Raji (cell line): ENCODE measurements around the gene FRMD8.

Experiments
- POLR2A ChIP-seq: IDR thresholded peaks from 2 replicates; pipeline ENCODE4 v1.6.1; 2011; ENCODE audit warnings: low read depth, low read length, control low read depth; ENCODE audit not compliant: insufficient read depth

FRMD8 gene

GRCh38 chr11:65362966-65363365 lies 23.5 kb upstream of the FRMD8 start:
- TF ChIP-seq POLR2A = no peak

- TF ChIP-seq POLR2A = no peak
These were observed 22.7 kb upstream of the FRMD8 start for GRCh38 chr11:65363770-65364169.

- TF ChIP-seq POLR2A = no peak
These were observed 20.1 kb upstream of the FRMD8 start for GRCh38 chr11:65366340-65366773.

GRCh38 chr11:65370659-65371049 lies 15.8 kb upstream of the FRMD8 start:
- TF ChIP-seq POLR2A = no peak

- no peak for TF ChIP-seq POLR2A
These were observed 12.4 kb upstream of the FRMD8 start for GRCh38 chr11:65373839-65374580.

GRCh38 chr11:65375012-65375411 lies 11.4 kb upstream of the FRMD8 start:
- TF ChIP-seq POLR2A = no peak

GRCh38 chr11:65376138-65376713 lies 10.2 kb upstream of the FRMD8 start:
- TF ChIP-seq POLR2A = no peak

GRCh38 chr11:65377036-65377435 lies 9.4 kb upstream of the FRMD8 start:
- no peak for TF ChIP-seq POLR2A

GRCh38 chr11:65377777-65378176 lies 8.7 kb upstream of the FRMD8 start:
- no peak for TF ChIP-seq POLR2A

GRCh38 chr11:65378208-65378927 lies 8.1 kb upstream of the FRMD8 start:
- TF ChIP-seq POLR2A = no peak

- no peak for TF ChIP-seq POLR2A
These were observed 7.4 kb upstream of the FRMD8 start for GRCh38 chr11:65378928-65379638.

GRCh38 chr11:65379698-65380459 lies 6.6 kb upstream of the FRMD8 start:
- TF ChIP-seq POLR2A = no peak

- TF ChIP-seq POLR2A = no peak
These were observed 5.8 kb upstream of the FRMD8 start for GRCh38 chr11:65380460-65381119.

- no peak for TF ChIP-seq POLR2A
These were observed 4.8 kb upstream of the FRMD8 start for GRCh38 chr11:65381716-65382032.
